Stimulated activated CD4-positive, alpha-beta T cell treated with anti-CD3 and anti-CD28 coated beads, TNF-alpha, amount 100 ng/mL, for 4 hours (primary cell): ENCODE data around the gene RPUSD4.

ENCODE experiments used
- DNase-seq, 3 experiments: peaks; one replicate each; pipeline ENCODE4 v3.0.0-alpha.2; 2020; ENCODE audit warnings: low read depth in 3 of 3

Gene RPUSD4

DNA sequence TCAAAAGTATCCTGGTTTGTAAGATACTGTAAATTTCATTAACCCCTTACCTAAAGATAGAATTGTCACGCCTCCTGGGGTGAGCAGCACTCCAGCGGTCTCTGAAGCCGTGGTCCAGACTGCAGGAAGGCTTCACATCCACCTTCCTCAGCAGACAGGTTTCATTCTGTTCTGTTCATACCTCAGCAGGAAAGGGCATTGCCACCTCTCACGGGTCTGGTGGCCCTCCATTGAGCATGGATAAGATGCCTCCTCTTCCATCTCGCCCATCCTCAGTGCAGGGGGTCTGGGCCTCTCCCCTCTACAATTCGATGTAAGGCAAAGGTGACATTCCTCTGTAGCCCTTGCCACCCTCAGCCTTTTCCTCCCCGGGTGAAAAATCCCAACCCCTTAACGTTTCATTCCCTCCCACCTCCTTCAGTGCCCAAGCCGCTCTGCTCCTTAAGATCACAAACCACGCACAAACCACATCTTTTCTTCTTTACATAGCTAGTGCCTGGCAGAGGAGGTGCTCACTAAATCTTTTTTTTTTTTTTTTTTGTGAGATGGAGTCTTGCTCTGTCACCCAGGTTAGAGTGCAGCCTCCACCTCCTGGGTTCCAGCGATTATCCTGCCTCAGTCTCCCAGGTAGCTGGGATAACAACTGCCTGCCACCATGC, 28.5 kb downstream of the RPUSD4 start:
- no peak for DNase-seq

- DNase-seq: no peak
These were observed 29.3 kb downstream of the RPUSD4 start for GRCh38 chr11:126181939-126182730.

- DNase-seq: no peak
These were observed 34.5 kb downstream of the RPUSD4 start for GRCh38 chr11:126176853-126177470.

GRCh38 chr11:126175393-126175792, 36.1 kb downstream of the RPUSD4 start:
- no peak for DNase-seq

DNA sequence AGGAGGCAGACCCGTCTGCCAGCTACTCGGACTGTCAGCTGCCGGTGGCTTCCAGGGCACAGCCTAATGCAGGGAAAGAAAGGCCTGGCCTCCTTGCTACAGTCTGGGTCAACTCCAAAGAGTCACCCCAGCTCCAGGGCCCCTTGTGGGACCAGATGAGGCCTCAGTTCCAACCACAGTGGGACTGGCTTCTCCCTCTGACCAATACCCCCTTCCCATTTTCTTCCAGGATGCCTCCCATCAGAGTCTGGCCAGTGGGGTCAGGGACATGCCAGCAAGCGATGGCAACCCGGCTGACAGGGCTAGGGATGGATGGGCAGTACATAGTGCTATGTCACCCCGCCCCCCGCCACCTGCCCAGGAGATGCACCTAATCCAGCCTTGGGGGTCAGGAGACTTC, 36.6 kb downstream of the RPUSD4 start:
- no peak for DNase-seq

GRCh38 chr11:126173257-126173656, 38.2 kb downstream of the RPUSD4 start:
- no peak for DNase-seq

DNA sequence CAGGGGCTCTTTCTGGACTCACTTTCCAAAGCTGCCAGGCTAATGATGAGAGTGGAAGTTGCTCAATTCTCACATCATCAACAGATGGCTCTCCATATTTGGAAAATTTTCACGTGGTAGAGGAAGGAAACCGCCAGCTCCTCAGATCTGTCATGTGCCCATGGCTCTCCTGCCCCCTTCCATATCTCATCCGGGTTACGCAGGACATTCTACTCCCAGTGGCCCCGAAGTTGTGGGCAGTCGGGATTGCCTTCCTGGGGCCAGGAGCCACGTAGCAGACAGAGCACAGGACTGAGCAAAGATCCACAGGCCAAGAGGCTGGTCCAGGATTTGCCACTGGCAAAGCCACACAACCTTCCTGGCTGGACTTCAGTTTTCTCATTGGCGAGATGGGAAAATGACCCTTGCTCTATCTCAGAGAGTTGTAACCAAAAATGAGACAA, 38.8 kb downstream of the RPUSD4 start:
- no peak for DNase-seq

DNA sequence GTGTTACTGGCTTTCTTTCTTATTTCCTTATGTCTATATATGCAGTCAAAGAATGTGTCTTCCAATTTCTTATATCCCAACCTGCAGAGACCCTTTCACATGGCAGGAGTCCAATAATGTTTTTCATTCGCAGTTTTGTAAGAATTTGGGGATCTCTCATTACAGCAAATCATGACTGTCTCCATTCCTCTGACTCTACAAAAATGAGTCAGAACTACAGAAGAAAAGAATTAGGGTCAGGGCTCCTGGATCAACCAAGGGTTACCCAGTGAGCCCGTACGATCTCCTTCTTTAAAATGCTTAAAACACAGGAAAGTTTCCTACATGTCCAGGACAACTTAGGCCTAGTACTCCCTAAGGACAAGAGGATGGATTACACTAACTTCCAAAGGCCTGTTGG, 42.2 kb downstream of the RPUSD4 start:
- no peak for DNase-seq

DNA sequence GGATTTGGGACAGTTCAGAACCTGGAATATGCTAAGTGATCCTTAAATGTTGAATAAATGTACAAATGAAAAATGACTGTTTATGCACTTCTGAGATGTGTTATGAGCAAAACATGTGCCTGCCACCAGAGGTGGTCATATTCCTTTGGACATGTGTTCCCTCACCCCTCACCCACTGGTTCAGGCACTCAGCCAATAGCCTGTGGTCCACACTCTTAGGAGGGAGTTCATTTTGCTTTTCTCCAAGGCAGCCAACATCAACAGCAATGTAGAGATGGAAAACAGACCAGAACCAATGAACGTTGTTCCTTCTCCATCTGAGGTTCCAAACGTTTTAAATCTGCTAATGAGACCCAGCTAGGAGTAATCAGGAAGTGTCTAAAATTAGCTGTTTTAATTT, 44.0 kb downstream of the RPUSD4 start:
- no peak for DNase-seq

GRCh38 chr11:126166413-126166812, 45.0 kb downstream of the RPUSD4 start:
- DNase-seq: no peak

- no peak for DNase-seq
These were observed 45.7 kb downstream of the RPUSD4 start for GRCh38 chr11:126165757-126166156.

DNA sequence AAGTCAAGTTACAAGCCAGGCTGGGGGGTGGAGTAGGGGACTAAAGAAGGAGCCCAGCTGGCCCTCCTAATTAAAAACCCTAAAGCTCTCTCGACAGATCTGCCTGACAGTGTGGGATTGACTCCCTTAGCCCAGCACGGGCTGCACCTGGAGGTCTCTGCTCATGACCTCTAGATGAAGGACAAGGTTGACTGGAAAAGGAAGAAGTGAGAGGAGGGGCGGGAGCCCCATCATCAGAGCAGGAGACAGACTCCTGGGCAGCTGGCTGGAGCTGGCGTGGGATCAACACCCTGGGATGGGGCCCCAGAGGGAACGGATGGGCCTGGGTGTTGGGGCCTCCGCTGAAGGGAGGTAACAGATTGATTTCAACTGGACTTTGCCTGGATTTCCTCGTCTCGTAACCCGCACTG, 46.1 kb downstream of the RPUSD4 start:
- DNase-seq: no peak

DNA sequence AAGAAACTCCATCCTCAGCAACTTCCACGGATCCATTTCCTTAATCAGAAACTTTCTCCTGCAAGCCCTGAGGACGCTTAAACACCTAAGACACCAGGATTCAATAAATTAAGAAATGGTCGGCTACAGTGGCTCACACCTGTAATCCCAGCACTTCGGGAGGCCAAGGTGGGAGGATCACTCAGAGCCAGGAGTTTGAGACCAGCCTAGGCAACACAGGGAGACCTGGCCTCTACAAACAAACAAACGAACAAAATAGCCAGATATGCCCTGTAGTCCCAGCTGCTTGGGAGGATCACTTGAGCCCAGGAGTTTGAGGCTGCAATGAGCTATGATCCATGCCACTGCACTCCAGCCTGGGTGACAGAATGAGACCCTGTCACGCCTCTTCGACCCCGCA, 46.7 kb downstream of the RPUSD4 start:
- no peak for DNase-seq

DNA sequence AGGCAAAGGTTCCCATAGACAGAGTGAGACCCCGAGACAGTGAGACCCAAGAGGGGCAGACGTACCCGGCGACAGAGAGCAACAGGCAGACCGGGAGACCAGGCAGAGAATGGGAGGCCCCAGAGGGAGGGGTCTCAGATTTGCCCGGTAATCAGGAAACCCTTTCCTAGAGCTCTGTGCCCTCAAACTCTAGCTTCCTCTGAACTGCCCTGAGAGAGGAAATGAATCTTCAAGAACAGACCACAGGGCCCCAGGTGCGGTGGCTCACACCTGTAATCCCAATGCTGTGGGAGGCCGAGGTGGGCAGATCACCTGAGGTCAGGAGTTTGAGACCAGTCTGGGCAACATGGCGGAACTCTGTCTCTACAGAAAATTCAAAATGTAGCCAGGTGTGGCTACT, 47.7 kb downstream of the RPUSD4 start:
- DNase-seq: no peak

DNA sequence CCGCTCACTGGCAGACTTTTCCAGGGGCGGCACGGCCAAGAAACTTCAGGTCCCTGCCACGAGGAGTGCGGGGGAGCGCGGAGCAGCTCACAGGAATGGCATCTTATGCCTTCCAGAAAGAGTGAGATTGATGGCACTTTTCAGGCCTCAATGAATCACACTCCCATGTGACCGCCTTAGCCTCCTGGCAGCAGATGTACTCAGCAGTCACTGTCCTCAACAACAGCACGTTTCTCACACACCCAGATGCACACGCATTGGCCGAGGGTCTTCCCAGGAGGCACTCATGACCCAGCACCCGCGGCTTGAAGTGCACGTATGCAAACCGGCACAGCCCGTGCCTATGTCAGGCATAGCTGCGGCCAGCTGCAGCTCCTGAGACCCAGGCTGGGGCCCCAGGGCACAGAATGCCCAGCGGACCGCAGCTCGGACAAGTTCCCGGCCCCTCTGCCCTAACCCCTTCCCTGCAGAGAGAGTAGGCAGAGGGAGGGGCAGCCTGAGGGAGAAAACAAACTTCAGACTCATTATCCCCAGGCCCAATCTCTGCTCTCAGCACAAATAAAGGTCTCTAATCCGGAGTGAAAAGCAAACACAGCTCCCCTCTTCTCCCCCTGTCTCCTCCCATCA, 48.3 kb downstream of the RPUSD4 start:
- no peak for DNase-seq

DNA sequence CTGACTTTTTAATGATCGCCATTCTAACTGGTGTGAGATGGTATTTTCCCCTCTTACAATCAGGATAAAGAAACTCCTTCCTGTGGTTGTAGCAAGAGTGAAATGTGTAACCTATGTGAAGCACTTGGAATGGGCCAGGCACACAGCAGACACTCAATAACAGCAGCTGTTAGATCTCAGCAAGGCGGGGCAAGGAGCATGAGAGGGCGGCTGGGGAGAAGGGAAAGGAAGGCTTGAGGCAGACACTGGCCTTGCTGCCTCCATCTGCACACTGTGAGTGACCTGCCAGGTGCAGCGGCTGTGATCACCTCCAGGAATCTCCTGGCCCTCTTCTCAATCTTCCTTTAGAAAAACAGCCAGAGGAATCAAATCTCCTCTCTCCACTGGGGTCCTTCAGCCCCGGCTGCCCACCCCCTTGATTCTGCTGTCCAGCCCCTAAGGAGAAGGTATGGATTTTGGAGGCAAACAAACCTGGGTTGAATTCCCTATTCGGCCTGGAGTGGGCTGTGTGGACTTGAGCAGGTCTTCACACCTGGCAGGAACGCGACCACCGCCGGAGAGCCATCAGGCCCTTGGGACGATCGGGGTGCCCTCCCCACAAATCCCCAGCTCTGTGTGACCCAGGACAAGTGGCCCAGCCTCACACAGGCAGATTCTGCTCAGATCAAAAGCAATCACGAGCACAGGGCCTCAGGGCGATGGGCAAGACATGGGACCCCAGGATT, 49.0 kb downstream of the RPUSD4 start:
- no peak for DNase-seq

GRCh38 chr11:126161023-126161391, 50.4 kb downstream of the RPUSD4 start:
- no peak for DNase-seq

GRCh38 chr11:126160345-126161022, 51.0 kb downstream of the RPUSD4 start:
- no peak for DNase-seq

GRCh38 chr11:126159719-126160344, 51.6 kb downstream of the RPUSD4 start:
- no peak for DNase-seq

GRCh38 chr11:126158054-126158791, 53.2 kb downstream of the RPUSD4 start:
- no peak for DNase-seq
